ENCODE data around the gene CST9L.

The CST9L gene

DNA sequence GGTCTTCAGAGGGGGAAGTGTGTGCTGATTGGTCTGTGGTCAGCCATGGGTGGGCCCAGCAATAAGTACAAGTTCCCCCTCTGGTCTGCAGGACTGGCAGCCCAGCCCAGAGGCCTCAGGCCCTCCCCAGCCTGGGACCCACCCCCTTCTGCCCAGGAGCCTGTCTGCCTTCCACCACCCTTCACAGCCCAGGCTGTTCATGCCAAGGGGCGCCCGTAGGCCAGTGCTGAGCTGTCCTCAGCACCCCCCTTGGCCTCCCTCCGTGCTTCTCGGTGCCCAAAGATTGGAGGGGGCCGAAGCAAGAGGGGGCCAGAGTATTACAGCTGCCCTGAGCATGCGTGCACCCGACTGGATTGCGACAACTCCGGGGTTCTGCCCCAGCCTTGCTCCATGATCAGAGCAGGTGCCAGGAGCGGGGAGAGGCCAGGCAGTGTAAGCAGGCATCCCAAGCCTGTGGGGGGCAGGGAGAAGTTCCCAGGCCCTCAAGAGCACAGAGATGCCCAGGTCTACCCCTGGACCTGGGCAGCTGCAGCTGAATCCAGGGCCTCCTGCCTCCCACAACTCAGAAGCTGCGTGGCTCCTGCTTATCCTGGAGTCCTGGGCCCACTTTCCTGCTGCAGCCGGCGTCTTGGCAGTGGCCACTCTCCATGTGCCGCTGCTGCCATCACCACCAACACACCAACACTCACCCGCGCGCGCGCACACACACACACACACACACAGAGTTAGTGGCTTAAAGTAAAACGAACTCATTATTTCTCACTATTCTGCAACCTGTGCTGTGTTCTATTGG lies 33.3 kb downstream of the CST9L start:
- no peak for DNase-seq
- Histone ChIP-seq H2AFZ (ENCODE audit: insufficient read depth, low read length, poor library complexity) (no peak overlapping the region), H3K27ac (ENCODE audit: low read depth, low read length) (no peak overlapping the region), H3K79me1 (ENCODE audit: low read length) (no peaks in the 10 kb centered on the region), H4K91ac (ENCODE audit: low read depth, low read length) (no peak overlapping the region), H3K27me3 (ENCODE audit: insufficient read depth, low read length) (no peaks in the 10 kb centered on the region), H3K4me1 (ENCODE audit: control insufficient read depth in 1 of 2, insufficient read depth in 2 of 2, low read length in 2 of 2) (no peaks in the 10 kb centered on the region), H3K4ac (ENCODE audit: low read depth, low read length) (no peak overlapping the region), H2BK5ac (ENCODE audit: low read depth, low read length, poor library complexity) (no peak overlapping the region), H3K9ac (ENCODE audit: low read length) (no peak overlapping the region), H3K4me2 (ENCODE audit: low read length) (no peak overlapping the region), H3K14ac (ENCODE audit: low read length) (no peak overlapping the region), H3K4me3 (ENCODE audit: low read depth, low read length) (no peak overlapping the region), H3K9me3 (ENCODE audit: insufficient read depth, low read depth, low read length) (peaks cover 4% of the 10 kb centered on the region), H3K36me3 (ENCODE audit: control insufficient read depth in 1 of 2, insufficient read depth in 2 of 2, low read length in 2 of 2) (no peaks in the 10 kb centered on the region), H2AK5ac (ENCODE audit: low read length) (no peak overlapping the region), H4K12ac (ENCODE audit: low read depth, low read length) (no peak overlapping the region), H2BK120ac (ENCODE audit: insufficient read depth, low read length, poor library complexity) (no peak overlapping the region), H2BK12ac (ENCODE audit: low read length) (no peak overlapping the region), H3K79me2 (ENCODE audit: control insufficient read depth, insufficient read depth, low read length, poor library complexity) (no peaks in the 10 kb centered on the region), H3K23ac (ENCODE audit: low read length) (no peak overlapping the region), H4K8ac (ENCODE audit: low read depth, low read length) (no peak overlapping the region), H3K18ac (ENCODE audit: low read length) (no peak overlapping the region)
- no CpG with 5 or more reads among the region's 20 CpGs for WGBS (ENCODE audit: extremely low coverage, insufficient coverage, insufficient read length)

DNA sequence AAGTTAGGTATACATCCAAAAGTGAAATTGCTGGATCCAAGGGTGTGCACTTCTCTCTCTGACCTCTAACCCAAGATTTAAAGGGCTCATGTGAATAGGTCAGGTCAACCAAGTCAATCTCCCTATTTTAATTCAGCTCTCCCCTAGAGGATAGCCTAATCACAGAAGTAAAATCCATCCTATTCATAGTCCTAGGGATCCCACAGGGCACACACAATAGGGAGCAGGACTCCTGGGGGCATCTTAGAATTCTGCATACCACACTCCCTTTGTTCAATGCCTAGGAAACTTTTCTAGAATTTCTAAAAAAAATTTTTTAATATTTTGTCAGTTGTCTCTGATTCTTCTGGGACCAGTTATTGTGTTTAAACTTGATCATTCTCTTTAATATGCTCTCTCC lies 35.1 kb downstream of the CST9L start:
- Histone ChIP-seq H3K9me3 (ENCODE audit: insufficient read depth, low read depth, low read length) (peaks cover 1% of the 10 kb centered on the region), H4K8ac (ENCODE audit: low read depth, low read length) (no peak overlapping the region), H2BK120ac (ENCODE audit: insufficient read depth, low read length, poor library complexity) (no peak overlapping the region), H3K79me1 (ENCODE audit: low read length) (no peaks in the 10 kb centered on the region), H3K18ac (ENCODE audit: low read length) (no peak overlapping the region), H3K79me2 (ENCODE audit: control insufficient read depth, insufficient read depth, low read length, poor library complexity) (no peaks in the 10 kb centered on the region), H4K91ac (ENCODE audit: low read depth, low read length) (no peak overlapping the region), H3K4ac (ENCODE audit: low read depth, low read length) (no peak overlapping the region), H4K12ac (ENCODE audit: low read depth, low read length) (no peak overlapping the region), H3K27me3 (ENCODE audit: insufficient read depth, low read length) (no peaks in the 10 kb centered on the region), H3K27ac (ENCODE audit: low read depth, low read length) (no peak overlapping the region), H3K36me3 (ENCODE audit: control insufficient read depth in 1 of 2, insufficient read depth in 2 of 2, low read length in 2 of 2) (no peaks in the 10 kb centered on the region), H2AFZ (ENCODE audit: insufficient read depth, low read length, poor library complexity) (no peak overlapping the region), H3K4me2 (ENCODE audit: low read length) (no peak overlapping the region), H3K4me1 (ENCODE audit: control insufficient read depth in 1 of 2, insufficient read depth in 2 of 2, low read length in 2 of 2) (no peaks in the 10 kb centered on the region), H2BK12ac (ENCODE audit: low read length) (no peak overlapping the region), H3K4me3 (ENCODE audit: low read depth, low read length) (no peak overlapping the region), H2BK5ac (ENCODE audit: low read depth, low read length, poor library complexity) (no peak overlapping the region), H3K14ac (ENCODE audit: low read length) (no peak overlapping the region), H3K9ac (ENCODE audit: low read length) (no peak overlapping the region), H3K23ac (ENCODE audit: low read length) (no peak overlapping the region), H2AK5ac (ENCODE audit: low read length) (no peak overlapping the region)
- no peak for DNase-seq

DNA sequence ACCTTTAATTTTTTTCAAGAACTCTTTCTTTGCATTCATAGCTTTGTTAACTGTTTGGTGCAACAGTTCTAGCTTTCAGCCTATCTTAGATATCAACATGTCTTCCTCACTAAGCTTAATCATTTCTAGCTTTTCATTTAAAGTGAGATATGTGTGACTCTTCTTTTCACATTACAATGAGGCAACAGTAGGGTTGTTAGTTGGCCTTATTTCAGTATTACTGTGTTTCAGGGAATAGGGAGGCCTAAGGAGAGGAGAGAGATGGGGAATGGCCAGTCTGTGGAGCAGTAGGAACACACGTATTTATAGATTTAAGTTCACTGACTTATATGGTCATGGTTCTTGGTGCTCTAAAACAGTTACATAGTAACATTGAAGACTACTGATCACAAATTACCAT lies 35.8 kb downstream of the CST9L start:
- Histone ChIP-seq H4K91ac (ENCODE audit: low read depth, low read length) (no peak overlapping the region), H2AFZ (ENCODE audit: insufficient read depth, low read length, poor library complexity) (no peak overlapping the region), H3K4me2 (ENCODE audit: low read length) (no peak overlapping the region), H2BK12ac (ENCODE audit: low read length) (no peak overlapping the region), H3K79me2 (ENCODE audit: control insufficient read depth, insufficient read depth, low read length, poor library complexity) (no peaks in the 10 kb centered on the region), H3K9ac (ENCODE audit: low read length) (no peak overlapping the region), H2BK120ac (ENCODE audit: insufficient read depth, low read length, poor library complexity) (no peak overlapping the region), H3K14ac (ENCODE audit: low read length) (no peak overlapping the region), H2AK5ac (ENCODE audit: low read length) (no peak overlapping the region), H3K9me3 (ENCODE audit: insufficient read depth, low read depth, low read length) (peaks cover 1% of the 10 kb centered on the region), H3K4me1 (ENCODE audit: control insufficient read depth in 1 of 2, insufficient read depth in 2 of 2, low read length in 2 of 2) (no peaks in the 10 kb centered on the region), H3K36me3 (ENCODE audit: control insufficient read depth in 1 of 2, insufficient read depth in 2 of 2, low read length in 2 of 2) (no peaks in the 10 kb centered on the region), H3K4ac (ENCODE audit: low read depth, low read length) (no peak overlapping the region), H3K27ac (ENCODE audit: low read depth, low read length) (no peak overlapping the region), H3K27me3 (ENCODE audit: insufficient read depth, low read length) (no peaks in the 10 kb centered on the region), H4K12ac (ENCODE audit: low read depth, low read length) (no peak overlapping the region), H3K4me3 (ENCODE audit: low read depth, low read length) (no peak overlapping the region), H3K23ac (ENCODE audit: low read length) (no peak overlapping the region), H2BK5ac (ENCODE audit: low read depth, low read length, poor library complexity) (no peak overlapping the region), H3K79me1 (ENCODE audit: low read length) (no peaks in the 10 kb centered on the region), H3K18ac (ENCODE audit: low read length) (no peak overlapping the region), H4K8ac (ENCODE audit: low read depth, low read length) (no peak overlapping the region)
- WGBS (ENCODE audit: extremely low coverage, insufficient coverage, insufficient read length): no CpG with 5 or more reads among the region's 1 CpG
- no peak for DNase-seq

DNA sequence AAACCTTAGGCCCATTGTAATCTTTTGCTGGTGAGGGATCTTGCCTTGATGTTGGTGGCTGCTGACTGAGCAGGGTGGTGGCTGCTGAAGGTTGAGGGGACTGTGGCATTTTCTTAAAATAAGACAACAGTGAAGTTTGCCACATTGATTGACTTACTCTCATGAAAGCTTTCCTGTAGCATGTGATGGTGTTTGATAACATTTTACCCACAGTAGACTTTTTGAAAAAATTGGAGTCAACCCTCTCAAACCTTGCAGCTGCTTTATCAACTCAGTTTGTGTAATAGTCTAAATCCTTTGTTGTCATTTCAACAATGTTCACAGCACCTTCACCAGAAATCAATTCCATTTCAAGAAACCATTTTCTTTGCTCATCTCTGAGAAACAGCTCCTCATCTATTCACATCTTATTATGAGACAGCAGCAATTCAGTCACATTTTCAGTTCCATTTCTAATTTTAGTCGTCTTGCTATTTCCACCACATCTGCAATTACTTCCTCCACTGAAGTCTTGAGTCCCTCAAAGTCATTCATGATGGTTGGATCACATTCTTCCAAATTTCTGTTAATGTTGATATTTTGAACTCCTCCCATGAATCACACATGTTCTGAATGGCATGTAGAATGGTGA lies 37.2 kb downstream of the CST9L start:
- H3K27ac ChIP-seq (ENCODE audit: low read depth, low read length): no peak overlapping the region
- no CpG with 5 or more reads among the region's 1 CpG for WGBS (ENCODE audit: extremely low coverage, insufficient coverage, insufficient read length)
- no peak overlapping the region for H2AFZ ChIP-seq (ENCODE audit: insufficient read depth, low read length, poor library complexity)
- no peak overlapping the region for H4K12ac ChIP-seq (ENCODE audit: low read depth, low read length)
- H3K36me3 ChIP-seq (ENCODE audit: control insufficient read depth in 1 of 2, insufficient read depth in 2 of 2, low read length in 2 of 2): no peaks in the 10 kb centered on the region
- no peak for DNase-seq
- no peak overlapping the region for H3K9ac ChIP-seq (ENCODE audit: low read length)
- H2BK12ac ChIP-seq (ENCODE audit: low read length): no peak overlapping the region
- H3K4me1 ChIP-seq (ENCODE audit: control insufficient read depth in 1 of 2, insufficient read depth in 2 of 2, low read length in 2 of 2): no peaks in the 10 kb centered on the region
- no peak overlapping the region for H3K4ac ChIP-seq (ENCODE audit: low read depth, low read length)
- no peak overlapping the region for H4K8ac ChIP-seq (ENCODE audit: low read depth, low read length)
- H3K14ac ChIP-seq (ENCODE audit: low read length): no peak overlapping the region
- H3K18ac ChIP-seq (ENCODE audit: low read length): no peak overlapping the region
- no peak overlapping the region for H2BK5ac ChIP-seq (ENCODE audit: low read depth, low read length, poor library complexity)
- H3K23ac ChIP-seq (ENCODE audit: low read length): no peak overlapping the region
- no peak overlapping the region for H2BK120ac ChIP-seq (ENCODE audit: insufficient read depth, low read length, poor library complexity)
- no peaks in the 10 kb centered on the region for H3K79me1 ChIP-seq (ENCODE audit: low read length)
- H3K79me2 ChIP-seq (ENCODE audit: control insufficient read depth, insufficient read depth, low read length, poor library complexity): no peaks in the 10 kb centered on the region
- H4K91ac ChIP-seq (ENCODE audit: low read depth, low read length): no peak overlapping the region
- peaks cover 1% of the 10 kb centered on the region for H3K9me3 ChIP-seq (ENCODE audit: insufficient read depth, low read depth, low read length)
- H2AK5ac ChIP-seq (ENCODE audit: low read length): no peak overlapping the region
- no peaks in the 10 kb centered on the region for H3K27me3 ChIP-seq (ENCODE audit: insufficient read depth, low read length)
- no peak overlapping the region for H3K4me2 ChIP-seq (ENCODE audit: low read length)
- H3K4me3 ChIP-seq (ENCODE audit: low read depth, low read length): no peak overlapping the region
